Measurements from ENCODE around the gene TPST2.

DNA sequence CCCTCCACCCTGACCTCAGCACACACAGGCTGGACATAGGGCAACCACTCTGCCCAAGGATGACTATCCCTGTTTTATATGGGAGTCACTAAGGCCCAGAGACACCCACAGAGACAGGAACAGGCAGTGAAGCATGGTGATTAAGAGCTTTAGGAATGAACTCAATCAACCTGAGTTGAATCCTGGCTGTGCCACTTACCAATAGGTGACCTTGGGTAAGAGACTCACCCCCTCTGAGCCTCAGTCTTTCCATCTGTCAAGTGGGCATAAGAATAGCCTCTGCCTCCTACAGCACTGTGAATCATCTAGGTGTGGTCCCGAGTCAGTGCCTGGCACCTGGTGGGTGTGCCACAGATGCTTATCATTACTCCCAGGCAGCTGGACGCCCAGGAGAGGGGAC is 21.1 kb upstream of the TPST2 start:
- TF ChIP-seq, protein P1, sequence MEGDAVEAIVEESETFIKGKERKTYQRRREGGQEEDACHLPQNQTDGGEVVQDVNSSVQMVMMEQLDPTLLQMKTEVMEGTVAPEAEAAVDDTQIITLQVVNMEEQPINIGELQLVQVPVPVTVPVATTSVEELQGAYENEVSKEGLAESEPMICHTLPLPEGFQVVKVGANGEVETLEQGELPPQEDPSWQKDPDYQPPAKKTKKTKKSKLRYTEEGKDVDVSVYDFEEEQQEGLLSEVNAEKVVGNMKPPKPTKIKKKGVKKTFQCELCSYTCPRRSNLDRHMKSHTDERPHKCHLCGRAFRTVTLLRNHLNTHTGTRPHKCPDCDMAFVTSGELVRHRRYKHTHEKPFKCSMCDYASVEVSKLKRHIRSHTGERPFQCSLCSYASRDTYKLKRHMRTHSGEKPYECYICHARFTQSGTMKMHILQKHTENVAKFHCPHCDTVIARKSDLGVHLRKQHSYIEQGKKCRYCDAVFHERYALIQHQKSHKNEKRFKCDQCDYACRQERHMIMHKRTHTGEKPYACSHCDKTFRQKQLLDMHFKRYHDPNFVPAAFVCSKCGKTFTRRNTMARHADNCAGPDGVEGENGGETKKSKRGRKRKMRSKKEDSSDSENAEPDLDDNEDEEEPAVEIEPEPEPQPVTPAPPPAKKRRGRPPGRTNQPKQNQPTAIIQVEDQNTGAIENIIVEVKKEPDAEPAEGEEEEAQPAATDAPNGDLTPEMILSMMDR (IDR thresholded peaks at IDR 0.05): no peak
- no peak for TF ChIP-seq POLR2A (IDR thresholded peaks at IDR 0.05)

All from Peyer's patch (tissue), 4 donors.